Cardiac fibroblast (primary cell): Measurements from ENCODE around the gene LTBP4.
A peak's percentile ranks its signal among the peaks of the same experiment; 100 is the strongest.

Source experiments
- DNase-seq, 2 donors: peaks; one replicate each; pipeline versions ENCODE4 v3.0.0 to v3.0.0-alpha.2; 2010; ENCODE audit warnings: low read depth in 2 of 2
- H3K4me3 ChIP-seq, 2 donors: replicated peaks in 1 of 2; 1 replicate in 1 of 2; 2 replicates in 1 of 2; pipeline ENCODE4 v1.5.1; 2011; ENCODE audit warnings: low read depth in 2 of 2, low read length in 2 of 2, mild to moderate bottlenecking in 2 of 2, moderate library complexity in 1 of 2
- CTCF ChIP-seq: IDR thresholded peaks from one replicate; pipeline ENCODE4 v1.5.1; 2011; ENCODE audit warnings: low read depth, mild to moderate bottlenecking, low read length, inconsistent platforms

LTBP4 gene

GRCh38 chr19:40661616-40662015, 60.4 kb downstream of the LTBP4 start:
- H3K4me3 ChIP-seq = no peak overlapping the region
- no peak for TF ChIP-seq CTCF
- no peak for DNase-seq

- DNase-seq = peak; percentile 89 to 96
- peak overlapping the region; percentile 43 to 64 for H3K4me3 ChIP-seq
- TF ChIP-seq CTCF = no peak
These were observed 61.9 kb downstream of the LTBP4 start for GRCh38 chr19:40662925-40663694.

- peak overlapping the region; percentile 43 to 64 for H3K4me3 ChIP-seq
- TF ChIP-seq CTCF = no peak
- peak; percentile 30 to 42 for DNase-seq
These were observed 62.8 kb downstream of the LTBP4 start for GRCh38 chr19:40663695-40664692.

- no peak for DNase-seq
- no peak for TF ChIP-seq CTCF
These were observed 65.8 kb downstream of the LTBP4 start for GRCh38 chr19:40666803-40667438.

GRCh38 chr19:40667602-40668001, 66.4 kb downstream of the LTBP4 start:
- no peak for DNase-seq
- no peak for TF ChIP-seq CTCF
- H3K4me3 ChIP-seq = no peak overlapping the region

More at GRCh38 chr19:40666803-40667438, 65.8 kb downstream of the LTBP4 start:
- H3K4me3 ChIP-seq = no peak overlapping the region

GRCh38 chr19:40668991-40669614, 67.9 kb downstream of the LTBP4 start:
- TF ChIP-seq CTCF = no peak
- H3K4me3 ChIP-seq = no peak overlapping the region
- DNase-seq = no peak
